HG02840 (cell line): Measurements from ENCODE around the gene FBXO44.

Source experiments
- ATAC-seq: cut with Tn5 transposase; IDR thresholded peaks from one replicate; pipeline ENCODE4 v1.9.1; 2021; ENCODE audit warnings: mild to moderate bottlenecking, moderate library complexity, moderate number of reproducible peaks; ENCODE audit not compliant: unreplicated experiment, low FRiP score

Gene FBXO44

GRCh38 chr1:11682799-11683198 lies 28.1 kb downstream of the FBXO44 start:
- no peak for ATAC-seq

GRCh38 chr1:11684070-11684469 lies 29.4 kb downstream of the FBXO44 start:
- no peak for ATAC-seq

- ATAC-seq = no peak
Observed at GRCh38 chr1:11685210-11685752, 30.6 kb downstream of the FBXO44 start.

GRCh38 chr1:11688506-11688905 lies 33.8 kb downstream of the FBXO44 start:
- ATAC-seq = no peak

GRCh38 chr1:11690397-11691301 lies 36.0 kb downstream of the FBXO44 start:
- no peak for ATAC-seq

- ATAC-seq = no peak
Observed at GRCh38 chr1:11691302-11691914, 36.7 kb downstream of the FBXO44 start, which contains the start of gene DRAXIN. TSS of gene DRAXIN (plus strand) at chr1:11691710. CDS start at chr1:11706259, 14,549 bp downstream.

- no peak for ATAC-seq
Observed at GRCh38 chr1:11691928-11692711, 37.4 kb downstream of the FBXO44 start.

- no peak for ATAC-seq
Observed at GRCh38 chr1:11693024-11693590, 38.4 kb downstream of the FBXO44 start.

- ATAC-seq = no peak
Observed at GRCh38 chr1:11693917-11694316, 39.2 kb downstream of the FBXO44 start.

- ATAC-seq = no peak
Observed at GRCh38 chr1:11695861-11696260, 41.2 kb downstream of the FBXO44 start.

- no peak for ATAC-seq
Observed at GRCh38 chr1:11697188-11697892, 42.7 kb downstream of the FBXO44 start.

- no peak for ATAC-seq
Observed at GRCh38 chr1:11697893-11698210, 43.2 kb downstream of the FBXO44 start.

- no peak for ATAC-seq
Observed at GRCh38 chr1:11700601-11701467, 46.2 kb downstream of the FBXO44 start.

GRCh38 chr1:11701551-11701961 lies 46.9 kb downstream of the FBXO44 start:
- no peak for ATAC-seq

- no peak for ATAC-seq
Observed at GRCh38 chr1:11701981-11702803, 47.5 kb downstream of the FBXO44 start.

GRCh38 chr1:11703357-11704193 lies 48.9 kb downstream of the FBXO44 start:
- ATAC-seq = no peak

GRCh38 chr1:11704194-11704529 lies 49.5 kb downstream of the FBXO44 start:
- ATAC-seq = no peak
